Neural cell (in vitro differentiated cells): ENCODE results near the gene MKRN2. TPM values are rescaled to one million over a fixed set of nuclear protein-coding genes. Genes with fewer than 3 reads are reported as not detected.

Experiments used
- H2AFZ ChIP-seq: fragments of 200-600, 300-800 bp; sonication (generic), shearing (Covaris generic); 2 replicates; pipeline ENCODE4 v1.6.0; 2014; ENCODE audit warnings: low read depth, mild to moderate bottlenecking, antibody characterized with exemption, low read length, moderate library complexity
- H3F3A ChIP-seq: fragments of 200-600 bp; shearing (Covaris generic); 2 replicates; pipeline ENCODE4 v1.6.1; 2016; ENCODE audit warnings: mild to moderate bottlenecking, moderate library complexity, mixed read lengths, antibody characterized with exemption, low read length; ENCODE audit not compliant: insufficient read depth, poor library complexity, severe bottlenecking
- H3K27ac ChIP-seq: fragments of 200-600, 300-800 bp; sonication (generic), shearing (Covaris generic); 2 replicates; pipeline ENCODE4 v1.5.1; 2014; ENCODE audit warnings: mild to moderate bottlenecking, low read length, moderate library complexity
- H3K27me3 ChIP-seq: fragments of 300-800, 200-600 bp; sonication (generic), shearing (Covaris generic); 2 replicates; pipeline ENCODE4 v1.6.0; 2014; ENCODE audit warnings: mild to moderate bottlenecking, low read depth, low read length, moderate library complexity; ENCODE audit not compliant: insufficient read depth
- H3K36me3 ChIP-seq: fragments of 300-800, 200-600 bp; sonication (generic), shearing (Covaris generic); 2 replicates; pipeline ENCODE4 v1.5.1; 2014; ENCODE audit warnings: mild to moderate bottlenecking, antibody characterized with exemption, low read length, moderate library complexity; ENCODE audit not compliant: insufficient read depth
- H3K4me2 ChIP-seq: fragments of 300-800, 200-600 bp; sonication (generic), shearing (Covaris generic); 2 replicates; pipeline ENCODE4 v1.6.0; 2014; ENCODE audit warnings: mild to moderate bottlenecking, low read length
- H3K4me3 ChIP-seq: fragments of 300-800, 200-600 bp; sonication (generic), shearing (Covaris generic); 2 replicates; pipeline ENCODE4 v1.5.1; 2014; ENCODE audit warnings: mild to moderate bottlenecking, low read length, moderate library complexity
- H3K79me2 ChIP-seq: fragments of 200-600 bp; shearing (Covaris generic); replicated peaks from 2 replicates; pipeline ENCODE4 v1.6.0; 2014; ENCODE audit warnings: mild to moderate bottlenecking, low read length, moderate library complexity; ENCODE audit not compliant: insufficient read depth
- H3K9ac ChIP-seq: fragments of 300-800, 200-600 bp; sonication (generic), shearing (Covaris generic); 2 replicates; pipeline ENCODE4 v1.6.1; 2016; ENCODE audit warnings: mild to moderate bottlenecking, low read length, mixed read lengths
- H3K9me2 ChIP-seq: fragments of 200-600 bp; shearing (Covaris generic); 2 replicates; pipeline ENCODE4 v1.6.1; 2016; ENCODE audit warnings: mild to moderate bottlenecking, low read length, mixed read lengths; ENCODE audit not compliant: insufficient read depth
- H3K9me3 ChIP-seq: fragments of 200-600, 300-800 bp; sonication (generic), shearing (Covaris generic); 2 replicates; pipeline ENCODE4 v1.6.1; 2016; ENCODE audit warnings: mild to moderate bottlenecking, mixed run types, low read length, moderate library complexity, mixed read lengths
- H4K20me1 ChIP-seq: fragments of 200-600 bp; shearing (Covaris generic); 2 replicates; pipeline ENCODE4 v1.6.1; 2016; ENCODE audit warnings: mild to moderate bottlenecking, mixed run types; ENCODE audit not compliant: insufficient read depth
- EP300 ChIP-seq: fragments of 450-650 bp; conservative IDR thresholded peaks from 2 replicates; pipeline ENCODE4 v1.6.1; 2014; ENCODE audit warnings: antibody characterized with exemption, mild to moderate bottlenecking, moderate library complexity; ENCODE audit not compliant: poor library complexity, severe bottlenecking
- EZH2 ChIP-seq: fragments of 200-600, 300-800 bp; shearing (Covaris generic), sonication (generic); IDR thresholded peaks from 2 replicates; pipeline ENCODE4 v1.6.1; 2014; ENCODE audit warnings: antibody characterized with exemption, low read length, borderline replicate concordance, mild to moderate bottlenecking; ENCODE audit not compliant: insufficient read depth, poor library complexity, severe bottlenecking
- POLR2AphosphoS5 ChIP-seq: IDR thresholded peaks from 2 replicates; pipeline ENCODE4 v1.6.1; 2012
- RAD21 ChIP-seq: fragments of 450-650 bp; conservative IDR thresholded peaks from 2 replicates; pipeline ENCODE4 v1.6.1; 2014; ENCODE audit warnings: antibody characterized with exemption, mild to moderate bottlenecking, moderate library complexity
- SMC3 ChIP-seq: fragments of 450-650 bp; conservative IDR thresholded peaks from 2 replicates; pipeline ENCODE4 v1.6.1; 2014; ENCODE audit warnings: antibody characterized with exemption, mild to moderate bottlenecking, moderate library complexity; ENCODE audit not compliant: poor library complexity
- TAF1 ChIP-seq: IDR thresholded peaks from 2 replicates; pipeline ENCODE4 v1.6.1; 2012; ENCODE audit warnings: low read depth
- polyA plus RNA-seq: library from polyadenylated mRNA; depleted of rRNA; stranded (reverse); fragments of >200 nt; gene quantifications from 2 replicates; pipeline ENCODE4 v1.2.3, GENCODE V29; 2014
- TF ChIP-seq, protein P1 (sequence below): IDR thresholded peaks from 2 replicates; pipeline ENCODE4 v1.6.1; 2012; ENCODE audit warnings: borderline replicate concordance
- TF ChIP-seq, protein P2 (sequence below): fragments of 450-650 bp; IDR thresholded peaks from 2 replicates; pipeline ENCODE4 v1.5.1; 2014; ENCODE audit warnings: antibody characterized with exemption, mild to moderate bottlenecking, moderate library complexity; ENCODE audit not compliant: poor library complexity, severe bottlenecking

Gene MKRN2
- polyA plus RNA-seq, 1 donor from 2014 or later: 47.6 TPM

DNA sequence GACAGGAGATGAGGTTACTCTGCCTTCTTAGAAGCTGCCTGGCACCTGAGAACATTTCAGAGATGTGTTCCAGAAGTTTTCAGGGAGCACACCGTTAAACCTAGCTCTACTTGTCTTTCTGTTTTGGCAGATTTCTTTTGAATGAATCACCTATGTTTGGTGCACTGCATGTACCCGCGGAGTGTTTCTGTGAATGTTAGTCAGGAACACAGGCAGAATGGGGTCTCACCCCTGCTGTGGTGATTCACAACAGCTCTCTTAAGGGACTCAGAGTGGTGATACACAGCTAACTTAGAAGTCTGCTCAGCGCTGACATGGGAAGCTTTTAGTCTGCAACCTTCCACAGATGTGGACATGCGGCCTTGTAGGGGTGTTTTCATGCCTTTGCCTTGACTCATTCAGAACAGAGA lies 48.6 kb upstream of the MKRN2 start:
- H3K4me2 ChIP-seq: no peak overlapping the region
- no peak overlapping the region for H3K9ac ChIP-seq
- no peaks in the 10 kb centered on the region for H3K9me2 ChIP-seq
- H3K36me3 ChIP-seq: no peaks in the 10 kb centered on the region
- H4K20me1 ChIP-seq: no peaks in the 10 kb centered on the region
- no peaks in the 10 kb centered on the region for H3K79me2 ChIP-seq
- H3K4me3 ChIP-seq: no peak overlapping the region
- no peak for TF ChIP-seq EZH2
- TF ChIP-seq SMC3: no peak
- no peak for TF ChIP-seq RAD21
- H3K27ac ChIP-seq: no peak overlapping the region
- H3K9me3 ChIP-seq: no peaks in the 10 kb centered on the region
- H3K27me3 ChIP-seq: no peaks in the 10 kb centered on the region
- no peak overlapping the region for H2AFZ ChIP-seq
- no peaks in the 10 kb centered on the region for H3F3A ChIP-seq

DNA sequence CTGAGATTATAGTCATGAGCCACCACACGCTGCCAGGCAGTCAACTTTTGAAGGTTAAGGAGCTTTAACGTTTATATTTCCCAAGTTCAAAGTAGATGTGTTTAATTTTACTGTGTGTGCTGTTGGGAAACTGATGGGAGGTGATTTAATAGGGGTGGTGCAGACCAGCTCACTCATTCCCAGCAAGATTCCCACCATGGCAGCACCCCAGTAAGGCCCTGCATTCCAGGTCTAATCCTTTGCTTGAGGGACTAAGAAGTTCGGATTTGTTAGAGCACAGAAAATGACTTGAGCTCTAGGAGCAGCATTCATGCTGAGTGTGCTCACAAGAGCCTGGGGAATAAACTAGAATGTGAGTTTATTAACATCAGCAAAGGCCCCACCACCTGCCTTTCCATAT lies 47.4 kb upstream of the MKRN2 start:
- Histone ChIP-seq H3K27ac (no peak overlapping the region), H3K9me3 (no peaks in the 10 kb centered on the region), H2AFZ (no peak overlapping the region), H3K27me3 (no peaks in the 10 kb centered on the region), H3K79me2 (no peaks in the 10 kb centered on the region), H3F3A (no peaks in the 10 kb centered on the region), H3K9me2 (no peaks in the 10 kb centered on the region), H3K9ac (no peak overlapping the region), H4K20me1 (no peaks in the 10 kb centered on the region), H3K4me3 (no peak overlapping the region), H3K36me3 (no peaks in the 10 kb centered on the region), H3K4me2 (no peak overlapping the region)
- TF ChIP-seq POLR2AphosphoS5 (no peak), SMC3 (no peak), RAD21 (no peak), EZH2 (no peak), TAF1 (no peak)

DNA sequence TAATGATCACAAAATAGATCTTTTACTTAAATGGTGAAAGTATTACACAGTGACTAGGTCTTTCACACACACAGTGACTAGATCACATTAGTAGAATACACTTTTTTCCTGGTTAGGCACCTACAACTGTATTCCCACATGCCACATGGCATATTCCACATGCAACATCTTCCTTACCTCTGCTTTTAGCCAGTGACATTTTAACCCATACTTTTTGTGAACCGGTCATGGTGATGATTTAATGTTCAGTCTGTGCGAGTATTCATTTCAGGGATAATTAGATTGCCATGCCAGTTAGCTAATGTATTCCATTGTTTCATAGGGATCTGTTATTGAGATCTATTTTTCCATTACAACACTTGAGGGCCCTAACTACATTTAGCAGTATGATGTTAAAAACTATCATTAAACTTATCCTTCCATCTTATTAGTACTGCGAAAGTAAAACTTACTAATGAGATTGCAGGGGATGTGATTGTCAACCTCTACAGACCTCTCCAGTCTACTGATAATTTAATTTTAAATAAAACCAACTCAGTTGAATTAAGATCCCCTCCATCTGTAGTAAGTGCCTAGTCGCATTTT lies 44.3 kb upstream of the MKRN2 start:
- no peak overlapping the region for H3K4me2 ChIP-seq
- H3K4me3 ChIP-seq: no peak overlapping the region
- no peaks in the 10 kb centered on the region for H3K9me3 ChIP-seq
- H4K20me1 ChIP-seq: no peaks in the 10 kb centered on the region
- H3K9ac ChIP-seq: no peak overlapping the region
- no peaks in the 10 kb centered on the region for H3K27me3 ChIP-seq
- no peak overlapping the region for H2AFZ ChIP-seq
- no peaks in the 10 kb centered on the region for H3F3A ChIP-seq
- TF ChIP-seq, protein P1, sequence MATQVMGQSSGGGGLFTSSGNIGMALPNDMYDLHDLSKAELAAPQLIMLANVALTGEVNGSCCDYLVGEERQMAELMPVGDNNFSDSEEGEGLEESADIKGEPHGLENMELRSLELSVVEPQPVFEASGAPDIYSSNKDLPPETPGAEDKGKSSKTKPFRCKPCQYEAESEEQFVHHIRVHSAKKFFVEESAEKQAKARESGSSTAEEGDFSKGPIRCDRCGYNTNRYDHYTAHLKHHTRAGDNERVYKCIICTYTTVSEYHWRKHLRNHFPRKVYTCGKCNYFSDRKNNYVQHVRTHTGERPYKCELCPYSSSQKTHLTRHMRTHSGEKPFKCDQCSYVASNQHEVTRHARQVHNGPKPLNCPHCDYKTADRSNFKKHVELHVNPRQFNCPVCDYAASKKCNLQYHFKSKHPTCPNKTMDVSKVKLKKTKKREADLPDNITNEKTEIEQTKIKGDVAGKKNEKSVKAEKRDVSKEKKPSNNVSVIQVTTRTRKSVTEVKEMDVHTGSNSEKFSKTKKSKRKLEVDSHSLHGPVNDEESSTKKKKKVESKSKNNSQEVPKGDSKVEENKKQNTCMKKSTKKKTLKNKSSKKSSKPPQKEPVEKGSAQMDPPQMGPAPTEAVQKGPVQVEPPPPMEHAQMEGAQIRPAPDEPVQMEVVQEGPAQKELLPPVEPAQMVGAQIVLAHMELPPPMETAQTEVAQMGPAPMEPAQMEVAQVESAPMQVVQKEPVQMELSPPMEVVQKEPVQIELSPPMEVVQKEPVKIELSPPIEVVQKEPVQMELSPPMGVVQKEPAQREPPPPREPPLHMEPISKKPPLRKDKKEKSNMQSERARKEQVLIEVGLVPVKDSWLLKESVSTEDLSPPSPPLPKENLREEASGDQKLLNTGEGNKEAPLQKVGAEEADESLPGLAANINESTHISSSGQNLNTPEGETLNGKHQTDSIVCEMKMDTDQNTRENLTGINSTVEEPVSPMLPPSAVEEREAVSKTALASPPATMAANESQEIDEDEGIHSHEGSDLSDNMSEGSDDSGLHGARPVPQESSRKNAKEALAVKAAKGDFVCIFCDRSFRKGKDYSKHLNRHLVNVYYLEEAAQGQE: no peak
- TF ChIP-seq POLR2AphosphoS5: no peak
- TF ChIP-seq TAF1: no peak
- no peak for TF ChIP-seq RAD21
- no peak for TF ChIP-seq SMC3
- TF ChIP-seq EZH2: no peak
- no peak for TF ChIP-seq EP300
- TF ChIP-seq, protein P2, sequence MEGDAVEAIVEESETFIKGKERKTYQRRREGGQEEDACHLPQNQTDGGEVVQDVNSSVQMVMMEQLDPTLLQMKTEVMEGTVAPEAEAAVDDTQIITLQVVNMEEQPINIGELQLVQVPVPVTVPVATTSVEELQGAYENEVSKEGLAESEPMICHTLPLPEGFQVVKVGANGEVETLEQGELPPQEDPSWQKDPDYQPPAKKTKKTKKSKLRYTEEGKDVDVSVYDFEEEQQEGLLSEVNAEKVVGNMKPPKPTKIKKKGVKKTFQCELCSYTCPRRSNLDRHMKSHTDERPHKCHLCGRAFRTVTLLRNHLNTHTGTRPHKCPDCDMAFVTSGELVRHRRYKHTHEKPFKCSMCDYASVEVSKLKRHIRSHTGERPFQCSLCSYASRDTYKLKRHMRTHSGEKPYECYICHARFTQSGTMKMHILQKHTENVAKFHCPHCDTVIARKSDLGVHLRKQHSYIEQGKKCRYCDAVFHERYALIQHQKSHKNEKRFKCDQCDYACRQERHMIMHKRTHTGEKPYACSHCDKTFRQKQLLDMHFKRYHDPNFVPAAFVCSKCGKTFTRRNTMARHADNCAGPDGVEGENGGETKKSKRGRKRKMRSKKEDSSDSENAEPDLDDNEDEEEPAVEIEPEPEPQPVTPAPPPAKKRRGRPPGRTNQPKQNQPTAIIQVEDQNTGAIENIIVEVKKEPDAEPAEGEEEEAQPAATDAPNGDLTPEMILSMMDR: no peak
- H3K9me2 ChIP-seq: no peaks in the 10 kb centered on the region
- H3K36me3 ChIP-seq: no peaks in the 10 kb centered on the region
- H3K79me2 ChIP-seq: no peaks in the 10 kb centered on the region
- H3K27ac ChIP-seq: no peak overlapping the region
